ENCODE data around the gene SLC6A2.

DNA sequence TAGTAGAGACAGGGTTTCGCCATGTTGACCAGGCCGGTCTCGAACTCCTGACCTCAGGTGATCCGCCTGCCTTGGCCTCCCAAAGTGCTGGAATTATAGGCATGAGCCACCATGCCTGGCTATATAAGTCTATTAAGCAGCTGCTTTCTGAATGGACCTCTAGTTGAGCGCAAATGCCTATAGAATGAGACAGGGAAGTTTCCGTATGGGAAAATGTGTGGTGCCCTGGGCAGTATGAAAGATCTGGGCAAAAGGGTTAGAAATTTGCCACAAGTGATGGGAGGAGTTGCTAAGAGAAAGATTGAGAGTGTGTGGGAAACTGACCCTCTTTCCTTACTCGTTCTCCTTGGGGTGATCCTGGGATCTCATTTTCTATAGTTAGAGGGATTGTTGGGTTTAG, 26.3 kb downstream of the SLC6A2 start:
- TF ChIP-seq, protein P1, sequence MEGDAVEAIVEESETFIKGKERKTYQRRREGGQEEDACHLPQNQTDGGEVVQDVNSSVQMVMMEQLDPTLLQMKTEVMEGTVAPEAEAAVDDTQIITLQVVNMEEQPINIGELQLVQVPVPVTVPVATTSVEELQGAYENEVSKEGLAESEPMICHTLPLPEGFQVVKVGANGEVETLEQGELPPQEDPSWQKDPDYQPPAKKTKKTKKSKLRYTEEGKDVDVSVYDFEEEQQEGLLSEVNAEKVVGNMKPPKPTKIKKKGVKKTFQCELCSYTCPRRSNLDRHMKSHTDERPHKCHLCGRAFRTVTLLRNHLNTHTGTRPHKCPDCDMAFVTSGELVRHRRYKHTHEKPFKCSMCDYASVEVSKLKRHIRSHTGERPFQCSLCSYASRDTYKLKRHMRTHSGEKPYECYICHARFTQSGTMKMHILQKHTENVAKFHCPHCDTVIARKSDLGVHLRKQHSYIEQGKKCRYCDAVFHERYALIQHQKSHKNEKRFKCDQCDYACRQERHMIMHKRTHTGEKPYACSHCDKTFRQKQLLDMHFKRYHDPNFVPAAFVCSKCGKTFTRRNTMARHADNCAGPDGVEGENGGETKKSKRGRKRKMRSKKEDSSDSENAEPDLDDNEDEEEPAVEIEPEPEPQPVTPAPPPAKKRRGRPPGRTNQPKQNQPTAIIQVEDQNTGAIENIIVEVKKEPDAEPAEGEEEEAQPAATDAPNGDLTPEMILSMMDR (IDR thresholded peaks at IDR 0.05) = no peak
- no peak for TF ChIP-seq POLR2A (IDR thresholded peaks at IDR 0.05)

All from transverse colon (tissue), 3 donors.